GM19372 (cell line): ENCODE measurements around the gene CENPVL1.
A peak's percentile ranks its signal among the peaks of the same experiment; 100 is the strongest.
"Not testable (repeated sequence)": the region's sequence is repeated elsewhere in the genome, so short reads cannot be mapped to it uniquely, and the experiment has no call there.

Experiments
- ATAC-seq: cut with Tn5 transposase; IDR thresholded peaks from one replicate; pipeline ENCODE4 v1.9.1; 2021; ENCODE audit warnings: mild to moderate bottlenecking, low read depth, moderate library complexity; ENCODE audit not compliant: unreplicated experiment

CENPVL1 gene

GRCh38 chrX:51710277-51711164 is at the start of gene CENPVL1:
TSS of gene CENPVL1 (plus strand) at chrX:51710512. CDS start at chrX:51710512, 0 bp downstream.
- not testable (repeated sequence) for ATAC-seq

- ATAC-seq, result no peak
Observed at GRCh38 chrX:51665981-51666380, 44.3 kb upstream of the CENPVL1 start.

GRCh38 chrX:51679689-51680433 is 30.5 kb upstream of the CENPVL1 start:
- not testable (repeated sequence) for ATAC-seq

- not testable (repeated sequence) for ATAC-seq
Observed at GRCh38 chrX:51681808-51682719, 28.2 kb upstream of the CENPVL1 start.

- not testable (repeated sequence) for ATAC-seq
Observed at GRCh38 chrX:51682720-51683062, 27.6 kb upstream of the CENPVL1 start, which contains the start of gene CENPVL2. TSS of gene CENPVL2 (minus strand) at chrX:51682831. CDS start at chrX:51682831, 0 bp downstream.

- ATAC-seq, result no peak
Observed at GRCh38 chrX:51694254-51694653, 16.1 kb upstream of the CENPVL1 start.

GRCh38 chrX:51697397-51697796 is 12.9 kb upstream of the CENPVL1 start:
- ATAC-seq, result no peak

GRCh38 chrX:51712943-51713647 is 2.8 kb downstream of the CENPVL1 start:
- ATAC-seq, result not testable (repeated sequence)

GRCh38 chrX:51728202-51728601 is 17.9 kb downstream of the CENPVL1 start:
- no peak for ATAC-seq

- no peak for ATAC-seq
Observed at GRCh38 chrX:51737091-51737490, 26.8 kb downstream of the CENPVL1 start.

GRCh38 chrX:51742586-51742985 is 32.3 kb downstream of the CENPVL1 start:
- ATAC-seq, result no peak

GRCh38 chrX:51743179-51743957 is 33.1 kb downstream of the CENPVL1 start, which contains the start of gene GSPT2:
TSS of gene GSPT2 (plus strand) at chrX:51743442. CDS start at chrX:51743627, 185 bp downstream.
- peak; percentile 96 for ATAC-seq

- ATAC-seq, result no peak
Observed at GRCh38 chrX:51747671-51748070, 37.4 kb downstream of the CENPVL1 start.

- ATAC-seq, result no peak
Observed at GRCh38 chrX:51759055-51759839, 48.9 kb downstream of the CENPVL1 start.

GRCh38 chrX:51760657-51761056 is 50.3 kb downstream of the CENPVL1 start:
- ATAC-seq, result no peak
